Fibroblast of lung (primary cell): ENCODE data around the gene CFAP92. TPM values are rescaled to one million over a fixed set of nuclear protein-coding genes. Genes with fewer than 3 reads are reported as not detected.
A peak's percentile ranks its signal among the peaks of the same experiment; 100 is the strongest.

Source experiments
- DNase-seq, 2 donors: peaks; one replicate each; pipeline versions ENCODE4 v3.0.0 to v3.0.0-alpha.2; 2010; ENCODE audit warnings: low read depth in 2 of 2
- H2AFZ ChIP-seq: 2 replicates; pipeline ENCODE4 v1.5.1; 2012; ENCODE audit warnings: low read length, control low read depth, inconsistent platforms
- H3K27ac ChIP-seq: 2 replicates; pipeline ENCODE4 v1.5.1; 2011; ENCODE audit warnings: low read length, control low read depth; ENCODE audit not compliant: insufficient read depth
- H3K27me3 ChIP-seq: 2 replicates; pipeline ENCODE4 v1.5.1; 2011; ENCODE audit warnings: mild to moderate bottlenecking, low read length; ENCODE audit not compliant: control insufficient read depth, insufficient read depth
- H3K36me3 ChIP-seq: 2 replicates; pipeline ENCODE4 v1.5.1; 2011; ENCODE audit warnings: low read length; ENCODE audit not compliant: control insufficient read depth, insufficient read depth
- H3K4me1 ChIP-seq: 2 replicates; pipeline ENCODE4 v1.5.1; 2011; ENCODE audit warnings: low read length; ENCODE audit not compliant: control insufficient read depth, insufficient read depth; ENCODE audit errors: extremely low read depth
- H3K4me2 ChIP-seq: 2 replicates; pipeline ENCODE4 v1.5.1; 2011; ENCODE audit warnings: low read length, control low read depth; ENCODE audit not compliant: insufficient read depth; ENCODE audit errors: extremely low read depth
- H3K4me3 ChIP-seq, 4 experiments: fragments of 200-600 bp in 1 of 4; sonication (generic) in 1 of 4; replicated peaks in 1 of 4; 2 replicates each; pipeline ENCODE4 v1.5.1; 2011 to 2016; ENCODE audit warnings: low read length in 4 of 4, low read depth in 3 of 4, mild to moderate bottlenecking in 3 of 4, control low read depth in 2 of 4, inconsistent platforms in 1 of 4, mixed read lengths in 1 of 4; ENCODE audit not compliant: insufficient read depth in 1 of 4; ENCODE audit errors: control extremely low read depth in 1 of 4
- H3K79me2 ChIP-seq: 2 replicates; pipeline ENCODE4 v1.5.1; 2012; ENCODE audit warnings: mild to moderate bottlenecking, low read length, inconsistent platforms; ENCODE audit not compliant: control insufficient read depth, insufficient read depth
- H3K9ac ChIP-seq: 2 replicates; pipeline ENCODE4 v1.5.1; 2011; ENCODE audit warnings: mild to moderate bottlenecking, low read length, control low read depth; ENCODE audit not compliant: insufficient read depth
- H3K9me3 ChIP-seq: 2 replicates; pipeline ENCODE4 v1.5.1; 2012; ENCODE audit warnings: low read depth, low read length; ENCODE audit not compliant: control insufficient read depth, insufficient read depth
- H4K20me1 ChIP-seq: 2 replicates; pipeline ENCODE4 v1.5.1; 2011; ENCODE audit warnings: low read length; ENCODE audit not compliant: control insufficient read depth, insufficient read depth; ENCODE audit errors: extremely low read depth
- EZH2 ChIP-seq: IDR thresholded peaks from 2 replicates; pipeline ENCODE4 v1.5.1; 2012; ENCODE audit warnings: low read length, control low read depth, mild to moderate bottlenecking; ENCODE audit errors: missing control alignments
- polyA plus RNA-seq, 2 donors: library from polyadenylated mRNA; depleted of rRNA in 1 of 2; stranded (reverse) in 1 of 2; unstranded in 1 of 2; fragments of >200 nt; gene quantifications; 2 replicates each; pipeline ENCODE4 v1.2.1, GENCODE V29; 2011 to 2012; ENCODE audit warnings: missing spikeins in 1 of 2
- total RNA-seq: library from RNA; depleted of rRNA; stranded (reverse); fragments of >200 nt; gene quantifications from 2 replicates; pipeline ENCODE4 v1.2.1, GENCODE V29; 2014
- TF ChIP-seq, protein P1 (sequence below), 2 donors: IDR thresholded peaks in 1 of 2; conservative IDR thresholded peaks in 1 of 2; 1 replicate in 1 of 2; 2 replicates in 1 of 2; pipeline ENCODE4 v1.5.1; 2011 to 2012; ENCODE audit warnings: low read length in 2 of 2, control low read depth in 1 of 2, inconsistent platforms in 1 of 2, low read depth in 1 of 2, mild to moderate bottlenecking in 1 of 2

Gene CFAP92
- total and polyA plus RNA-seq, 2 donors (not counting 1 experiment from before 2014, with no cell fraction given), result 0.07 TPM; not detected in 1

DNA sequence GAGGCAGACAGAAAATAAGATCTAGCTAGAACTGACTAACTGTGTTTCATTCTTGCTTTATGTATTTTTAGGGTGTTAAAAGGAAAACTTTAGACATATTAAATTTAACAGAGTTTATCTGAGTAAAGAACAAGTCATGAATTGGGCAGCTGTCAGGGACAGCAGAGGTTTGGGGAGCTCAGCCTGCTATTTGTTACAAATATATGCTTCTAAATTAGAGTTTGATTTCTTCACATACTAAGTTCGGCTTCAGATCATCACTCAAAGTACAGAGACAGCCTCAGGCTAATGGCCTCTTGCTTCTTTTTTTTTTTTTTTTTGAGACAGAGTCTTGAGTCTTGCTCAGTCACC is 29.1 kb upstream of the CFAP92 start:
- H3K27ac ChIP-seq, result no peak overlapping the region
- H3K9me3 ChIP-seq, result no peaks in the 10 kb centered on the region
- H2AFZ ChIP-seq, result no peak overlapping the region
- no peaks in the 10 kb centered on the region for H3K79me2 ChIP-seq
- H3K4me3 ChIP-seq, result no peak overlapping the region
- H3K4me2 ChIP-seq, result no peak overlapping the region
- H3K27me3 ChIP-seq, result peaks cover 14% of the 10 kb centered on the region
- H3K9ac ChIP-seq, result no peak overlapping the region
- no peak for TF ChIP-seq EZH2
- TF ChIP-seq, protein P1, sequence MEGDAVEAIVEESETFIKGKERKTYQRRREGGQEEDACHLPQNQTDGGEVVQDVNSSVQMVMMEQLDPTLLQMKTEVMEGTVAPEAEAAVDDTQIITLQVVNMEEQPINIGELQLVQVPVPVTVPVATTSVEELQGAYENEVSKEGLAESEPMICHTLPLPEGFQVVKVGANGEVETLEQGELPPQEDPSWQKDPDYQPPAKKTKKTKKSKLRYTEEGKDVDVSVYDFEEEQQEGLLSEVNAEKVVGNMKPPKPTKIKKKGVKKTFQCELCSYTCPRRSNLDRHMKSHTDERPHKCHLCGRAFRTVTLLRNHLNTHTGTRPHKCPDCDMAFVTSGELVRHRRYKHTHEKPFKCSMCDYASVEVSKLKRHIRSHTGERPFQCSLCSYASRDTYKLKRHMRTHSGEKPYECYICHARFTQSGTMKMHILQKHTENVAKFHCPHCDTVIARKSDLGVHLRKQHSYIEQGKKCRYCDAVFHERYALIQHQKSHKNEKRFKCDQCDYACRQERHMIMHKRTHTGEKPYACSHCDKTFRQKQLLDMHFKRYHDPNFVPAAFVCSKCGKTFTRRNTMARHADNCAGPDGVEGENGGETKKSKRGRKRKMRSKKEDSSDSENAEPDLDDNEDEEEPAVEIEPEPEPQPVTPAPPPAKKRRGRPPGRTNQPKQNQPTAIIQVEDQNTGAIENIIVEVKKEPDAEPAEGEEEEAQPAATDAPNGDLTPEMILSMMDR (conservative IDR thresholded peaks at IDR 0.05 in 1 of 2, IDR thresholded peaks at IDR 0.05 in 1 of 2; ENCODE audit: low read depth in 1 of 2, low read length in 2 of 2), result no peak
- H4K20me1 ChIP-seq, result no peaks in the 10 kb centered on the region
- no peaks in the 10 kb centered on the region for H3K36me3 ChIP-seq
- no peak for DNase-seq
- H3K4me1 ChIP-seq, result peaks cover 11% of the 10 kb centered on the region

DNA sequence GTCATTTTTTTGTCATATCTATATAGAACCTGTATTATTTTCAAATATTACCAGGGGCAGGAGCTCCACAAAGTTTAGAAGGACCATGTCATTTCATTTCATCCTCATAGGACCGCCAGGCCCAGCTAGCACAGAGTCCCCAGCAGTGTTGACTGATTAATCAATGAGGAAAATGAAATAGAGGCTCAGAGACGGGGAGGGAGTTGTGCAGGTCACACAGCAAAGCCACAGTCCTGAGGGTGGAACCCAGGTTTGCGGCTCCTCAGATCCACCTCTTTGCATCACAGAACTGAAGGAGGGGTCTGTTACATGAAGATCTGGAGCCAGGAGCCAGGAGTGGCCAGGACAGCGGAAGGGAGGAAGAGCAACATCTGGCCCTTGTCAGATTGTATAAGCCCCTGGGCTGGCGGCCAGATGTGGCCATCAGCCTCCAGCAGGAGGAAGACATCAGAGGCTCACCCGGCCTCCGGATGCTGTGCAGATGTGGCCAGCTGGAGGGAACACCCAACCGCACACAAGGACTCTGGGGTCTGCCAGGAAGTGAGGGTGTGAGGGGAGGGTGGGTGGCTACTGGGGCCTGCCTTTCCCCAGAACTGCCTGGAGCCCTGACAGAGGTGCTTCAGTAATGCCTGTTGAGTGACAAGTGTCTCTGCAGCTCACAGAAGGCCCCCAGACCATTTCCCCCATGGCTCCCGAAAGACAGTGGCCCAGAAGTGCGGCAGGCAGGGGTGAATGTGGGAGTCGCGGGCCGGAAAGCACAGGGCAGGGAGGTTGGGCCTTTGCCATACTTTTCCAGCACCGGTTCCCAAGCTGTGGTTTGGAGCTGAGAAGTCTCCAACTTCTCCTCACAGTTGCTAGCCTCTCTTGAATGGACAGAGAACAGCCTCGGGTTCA is 28.5 kb upstream of the CFAP92 start:
- Histone ChIP-seq H3K4me3 (no peak overlapping the region), H3K9ac (no peak overlapping the region), H2AFZ (no peak overlapping the region), H4K20me1 (no peaks in the 10 kb centered on the region), H3K9me3 (no peaks in the 10 kb centered on the region), H3K27me3 (peaks cover 14% of the 10 kb centered on the region), H3K36me3 (no peaks in the 10 kb centered on the region), H3K79me2 (no peaks in the 10 kb centered on the region), H3K4me2 (peak overlapping the region; percentile 18), H3K4me1 (peaks cover 11% of the 10 kb centered on the region), H3K27ac (no peak overlapping the region)
- DNase-seq, result peak in 1 of 2 donors; percentile 92
- TF ChIP-seq, protein P1 (conservative IDR thresholded peaks at IDR 0.05 in 1 of 2, IDR thresholded peaks at IDR 0.05 in 1 of 2; ENCODE audit: low read depth in 1 of 2, low read length in 2 of 2), result no peak
- no peak for TF ChIP-seq EZH2

DNA sequence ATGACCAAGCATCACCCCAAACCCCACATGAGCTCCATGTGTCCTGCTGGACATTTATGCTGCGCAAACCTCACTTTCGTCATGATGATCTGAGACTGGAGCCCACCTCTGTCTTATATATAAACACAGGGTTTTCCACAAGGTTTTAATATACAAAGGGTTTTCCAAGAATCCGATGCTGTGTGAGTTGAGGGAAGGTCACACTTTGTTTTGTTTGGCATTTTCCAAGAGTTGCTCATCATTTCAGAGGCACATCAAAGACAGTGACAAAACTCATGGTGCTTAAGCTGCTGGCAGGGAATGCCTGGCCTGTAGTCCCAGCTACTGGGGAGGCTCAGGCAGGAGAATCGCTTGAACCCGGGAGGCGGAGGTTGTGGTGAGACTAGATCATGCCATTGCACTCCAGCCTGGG is 27.3 kb upstream of the CFAP92 start:
- Histone ChIP-seq H3K9ac (no peak overlapping the region), H3K4me1 (peaks cover 9% of the 10 kb centered on the region), H4K20me1 (no peaks in the 10 kb centered on the region), H3K4me3 (no peak overlapping the region), H3K79me2 (no peaks in the 10 kb centered on the region), H2AFZ (no peak overlapping the region), H3K27ac (no peak overlapping the region), H3K36me3 (no peaks in the 10 kb centered on the region), H3K27me3 (peaks cover 11% of the 10 kb centered on the region), H3K4me2 (no peak overlapping the region), H3K9me3 (no peaks in the 10 kb centered on the region)
- peak; percentile 16 to 74 for DNase-seq
- no peak for TF ChIP-seq EZH2
- TF ChIP-seq, protein P1 (conservative IDR thresholded peaks at IDR 0.05 in 1 of 2, IDR thresholded peaks at IDR 0.05 in 1 of 2; ENCODE audit: low read depth in 1 of 2, low read length in 2 of 2), result no peak
